MCF 10A (cell line): Measurements from ENCODE around the gene KLHL3. TPM values are rescaled to one million over a fixed set of nuclear protein-coding genes. Genes with fewer than 3 reads are reported as not detected.

Source experiments
- BruUV-seq: library from RNA; stranded (reverse); fragments of 400-500 nt; replicated peaks from 2 replicates; lab custom pipeline; 2021; lab: Mats Ljungman, UMichigan
- CTCF ChIA-PET: fragments of 300-600 bp; sonication (Branson Sonifier 250); formaldehyde crosslinking; extraction: SDS; loops from one replicate; lab custom pipeline; 2021; ENCODE audit warnings: antibody characterized with exemption, inconsistent platforms; lab: Yijun Ruan, JAX
- POLR2A ChIA-PET: fragments of 300-600, 350-650 bp; sonication (Branson Sonifier 250); formaldehyde crosslinking; extraction: SDS; loops from one replicate; lab custom pipeline; 2020; ENCODE audit warnings: antibody characterized with exemption, inconsistent platforms; lab: Yijun Ruan, JAX
- DNase-seq: peaks from one replicate; pipeline ENCODE4 v3.0.0-alpha.2; 2018; ENCODE audit not compliant: unreplicated experiment
- H3K27ac Mint-ChIP-seq: one replicate; pipeline ENCODE4 v1.8.0; 2022; ENCODE audit warnings: mild to moderate bottlenecking, low read depth, mixed read lengths; ENCODE audit not compliant: unreplicated experiment
- H3K27me3 Mint-ChIP-seq: one replicate; pipeline ENCODE4 v1.8.0; 2022; ENCODE audit warnings: mixed read lengths; ENCODE audit not compliant: insufficient read depth, unreplicated experiment
- H3K36me3 Mint-ChIP-seq: one replicate; pipeline ENCODE4 v1.8.0; 2022; ENCODE audit warnings: mild to moderate bottlenecking, moderate library complexity, mixed read lengths; ENCODE audit not compliant: insufficient read depth, unreplicated experiment
- H3K4me1 Mint-ChIP-seq: one replicate; pipeline ENCODE4 v1.8.0; 2022; ENCODE audit warnings: mixed read lengths; ENCODE audit not compliant: insufficient read depth, unreplicated experiment
- H3K4me3 Mint-ChIP-seq: one replicate; pipeline ENCODE4 v1.8.0; 2022; ENCODE audit warnings: mild to moderate bottlenecking, moderate library complexity, mixed read lengths; ENCODE audit not compliant: unreplicated experiment
- H3K9me3 Mint-ChIP-seq: one replicate; pipeline ENCODE4 v1.8.0; 2022; ENCODE audit warnings: mixed read lengths; ENCODE audit not compliant: unreplicated experiment
- CTCF ChIP-seq: fragments of 200-600 bp; IDR thresholded peaks from one replicate; pipeline ENCODE4 v1.8.0; 2022; ENCODE audit warnings: antibody characterized with exemption, mild to moderate bottlenecking; ENCODE audit not compliant: unreplicated experiment
- intact Hi-C: fragments of 100-400 bp; cut with micrococcal nuclease; formaldehyde crosslinking; loops from 2 replicates; pipeline ENCODE4 v1.14.1; 2022
- total RNA-seq: library from RNA; stranded (reverse); gene quantifications from 2 replicates; pipeline ENCODE4 v1.2.3, GENCODE V29; 2022

KLHL3 gene
- total RNA-seq, 1 experiment from 2014 or later = 0.49 TPM

- no peak for TF ChIP-seq CTCF
- no peak overlapping the region for H3K27ac Mint-ChIP-seq
- DNase-seq = no peak
- ChIA-PET CTCF (interaction anchor here (0.6 to 1.4 kb wide), 6 partner anchors 10 to 295 kb away, joined by 3 to 5 read pairs (median 3); no protein-coding TSS in a partner anchor), POLR2A (interaction anchor here (0.5 kb wide), 1 partner anchor 37 kb away, joined by 3 read pairs; no protein-coding TSS in a partner anchor)
- H3K27me3 Mint-ChIP-seq = no peaks in the 10 kb centered on the region
- no peak overlapping the region for H3K4me3 Mint-ChIP-seq
- peaks cover 4% of the 10 kb centered on the region for H3K36me3 Mint-ChIP-seq
- intact Hi-C loops = no loop called here
- H3K4me1 Mint-ChIP-seq = peaks cover 18% of the 10 kb centered on the region
- H3K9me3 Mint-ChIP-seq = no peaks in the 10 kb centered on the region
- BruUV-seq = no TSS peak
These were observed 120.6 kb downstream of the KLHL3 start for GRCh38 chr5:137615171-137615775.

GRCh38 chr5:137613554-137614265, 122.2 kb downstream of the KLHL3 start:
- POLR2A ChIA-PET = interaction anchor here (1.8 kb wide), 1 partner anchor 9 kb away, joined by 5 read pairs; no protein-coding TSS in a partner anchor
- no peaks in the 10 kb centered on the region for H3K36me3 Mint-ChIP-seq
- peak; percentile 34 for DNase-seq
- intact Hi-C loops = no loop called here
- no peaks in the 10 kb centered on the region for H3K9me3 Mint-ChIP-seq
- no peaks in the 10 kb centered on the region for H3K27me3 Mint-ChIP-seq
- TF ChIP-seq CTCF = no peak
- CTCF ChIA-PET = interaction anchor here (0.6 to 1.4 kb wide), 6 partner anchors 8 to 205 kb away, joined by 3 to 4 read pairs (median 3); no protein-coding TSS in a partner anchor
- no TSS peak for BruUV-seq
- H3K4me3 Mint-ChIP-seq = no peak overlapping the region
- H3K27ac Mint-ChIP-seq = no peak overlapping the region
- H3K4me1 Mint-ChIP-seq = peaks cover 12% of the 10 kb centered on the region

GRCh38 chr5:137612576-137612975, 123.3 kb downstream of the KLHL3 start:
- no peak for TF ChIP-seq CTCF
- BruUV-seq = no TSS peak
- H3K27me3 Mint-ChIP-seq = no peaks in the 10 kb centered on the region
- DNase-seq = no peak
- H3K27ac Mint-ChIP-seq = no peak overlapping the region
- H3K4me1 Mint-ChIP-seq = peaks cover 12% of the 10 kb centered on the region
- ChIA-PET CTCF (interaction anchor here (0.9 to 1.3 kb wide), 2 partner anchors 9 to 17 kb away, joined by 3 to 5 read pairs; no protein-coding TSS in a partner anchor), POLR2A (interaction anchor here (1.1 to 1.8 kb wide), 2 partner anchors 10 to 11 kb away, joined by 3 to 5 read pairs; no protein-coding TSS in a partner anchor)
- intact Hi-C loops = no loop called here
- H3K9me3 Mint-ChIP-seq = no peaks in the 10 kb centered on the region
- H3K4me3 Mint-ChIP-seq = no peak overlapping the region
- no peaks in the 10 kb centered on the region for H3K36me3 Mint-ChIP-seq
